HG03469 (cell line): ENCODE measurements around the gene TBC1D10A.

Experiments
- ATAC-seq: cut with Tn5 transposase; IDR thresholded peaks from one replicate; pipeline ENCODE4 v1.9.1; 2021; ENCODE audit warnings: mild to moderate bottlenecking, moderate library complexity, moderate number of reproducible peaks; ENCODE audit not compliant: unreplicated experiment

Gene TBC1D10A

DNA sequence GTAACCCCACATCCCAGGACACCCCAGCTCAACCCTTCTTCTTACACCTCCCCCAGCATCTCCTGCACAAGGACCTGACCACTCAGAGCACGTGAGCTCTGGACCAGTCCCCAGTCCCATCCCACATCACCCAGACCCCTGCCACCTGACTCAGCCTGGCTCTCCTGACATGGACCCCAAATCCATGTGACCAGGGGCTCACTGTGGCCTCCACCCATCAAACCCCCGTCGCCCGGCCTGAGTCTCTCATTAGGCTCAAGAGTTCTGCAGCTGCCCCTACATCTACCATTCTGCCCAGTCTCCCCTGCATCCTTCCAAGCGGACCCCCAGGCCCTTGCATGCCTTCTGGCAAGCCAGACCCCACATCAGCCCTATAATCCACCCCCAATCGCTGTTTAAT, 78.3 kb downstream of the TBC1D10A start:
- no peak for ATAC-seq

GRCh38 chr22:30247974-30248373, 78.8 kb downstream of the TBC1D10A start:
- no peak for ATAC-seq

GRCh38 chr22:30247561-30247960, 79.2 kb downstream of the TBC1D10A start:
- ATAC-seq = no peak

DNA sequence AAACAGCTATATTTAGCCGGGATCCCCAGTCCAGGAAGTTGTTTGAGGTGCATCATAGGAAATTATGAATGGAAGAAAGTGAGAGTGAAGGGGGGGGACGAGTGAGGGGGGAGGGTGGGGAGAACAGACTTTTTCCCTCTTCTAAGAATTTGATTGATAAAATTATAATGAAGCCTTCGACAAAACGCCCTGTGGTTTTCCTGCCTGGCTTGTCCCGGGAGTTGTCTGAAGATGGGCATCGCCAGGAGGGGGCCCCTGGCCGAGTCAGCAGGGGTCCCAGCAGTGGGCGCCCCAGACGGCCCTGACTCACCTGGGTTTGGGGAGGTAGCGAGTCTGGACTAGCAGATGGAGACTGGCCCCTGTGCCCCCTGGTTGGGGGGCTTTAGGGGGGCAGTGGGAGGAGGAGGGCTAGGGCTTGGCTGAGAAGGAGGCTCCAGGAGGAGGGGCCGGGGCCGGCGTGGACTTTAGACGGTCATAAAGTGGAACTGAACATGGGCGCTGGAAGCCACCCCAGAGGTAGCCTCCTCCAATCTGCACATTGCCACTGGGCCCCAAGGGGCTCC, 79.8 kb downstream of the TBC1D10A start:
- no peak for ATAC-seq

DNA sequence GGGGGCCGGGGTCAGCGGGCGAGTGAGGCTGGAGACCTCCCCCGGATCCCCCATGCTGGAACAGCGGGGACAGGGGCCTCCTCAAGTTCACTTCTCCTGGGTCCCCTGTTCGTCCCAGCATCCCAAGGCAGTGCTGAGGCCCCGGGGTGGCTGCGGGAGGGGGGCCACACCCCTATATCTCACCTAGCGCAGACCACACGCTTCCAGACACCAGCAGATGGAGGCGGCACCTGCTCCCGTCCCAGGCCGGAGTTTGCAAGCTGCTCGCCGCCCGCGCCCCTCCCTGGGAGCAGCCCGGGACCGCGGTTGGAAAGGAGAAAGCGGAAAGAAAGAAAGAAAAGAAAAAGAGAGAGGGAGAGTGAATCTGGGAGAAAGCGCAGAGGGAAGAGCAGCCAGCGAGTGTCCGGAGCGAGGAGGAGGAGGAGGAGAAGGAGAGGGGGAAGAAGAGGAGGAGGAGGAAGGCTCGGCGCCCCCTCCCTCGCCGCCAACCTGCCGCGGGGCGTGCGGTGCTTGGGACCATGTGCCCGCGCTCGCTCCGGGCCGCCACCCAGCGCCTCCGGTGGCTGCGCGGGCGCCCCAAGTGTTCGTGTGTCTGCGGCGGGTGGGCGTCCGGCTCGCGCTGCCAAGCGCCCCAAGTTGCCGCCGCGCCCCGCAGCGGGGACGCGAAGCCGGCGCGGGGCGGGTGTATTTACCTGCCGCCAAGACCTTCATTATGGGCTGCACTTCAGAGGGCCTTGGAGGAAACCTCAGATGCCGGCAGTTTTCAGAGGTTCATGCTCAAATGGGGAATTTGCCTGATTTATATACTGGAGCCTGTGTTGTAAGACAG, 80.5 kb downstream of the TBC1D10A start, which contains the start of gene LIF:
TSS of gene LIF (minus strand) at position 775 of the 829 bp plus-strand sequence. CDS start at position 711, 64 bp downstream.
- no peak for ATAC-seq

DNA sequence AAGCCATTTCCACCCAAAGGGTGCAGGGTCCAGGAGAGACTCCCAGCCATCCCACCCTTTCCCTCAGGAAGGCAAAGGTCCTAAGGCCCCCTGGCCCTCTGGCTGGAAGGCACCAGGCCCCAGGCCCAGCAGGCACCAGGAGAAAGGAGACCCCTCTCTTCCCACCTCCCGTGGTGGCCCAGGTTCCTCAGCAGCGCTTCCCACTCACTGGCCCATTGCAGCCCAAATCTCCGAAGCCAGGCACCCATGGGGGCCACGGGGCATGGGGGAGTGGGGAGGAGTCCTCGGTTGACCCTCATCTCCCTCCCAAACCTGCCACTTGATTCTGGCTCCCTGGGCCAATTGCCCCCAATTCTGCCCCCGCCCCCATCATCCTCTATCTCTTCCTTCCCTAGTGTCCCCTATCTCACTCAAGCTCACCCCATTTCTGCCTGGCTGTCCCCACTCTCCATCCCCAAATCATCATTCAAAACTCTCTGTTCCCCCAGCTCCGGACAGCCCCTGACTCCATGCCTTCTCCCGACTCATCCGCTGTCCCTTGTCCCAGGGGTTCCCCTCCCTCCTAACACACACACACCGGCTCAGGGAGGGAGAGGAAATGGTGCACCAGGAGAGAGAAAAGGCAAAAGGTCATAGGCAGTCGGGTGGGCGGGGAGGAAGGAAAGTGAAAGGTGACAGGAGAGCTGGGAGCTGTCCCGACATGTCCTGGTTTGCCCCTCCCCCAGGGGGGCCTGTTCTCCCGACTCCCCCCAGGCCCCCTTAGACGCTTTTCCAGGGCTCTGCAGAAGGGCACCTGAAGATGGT, 81.4 kb downstream of the TBC1D10A start:
- no peak for ATAC-seq

DNA sequence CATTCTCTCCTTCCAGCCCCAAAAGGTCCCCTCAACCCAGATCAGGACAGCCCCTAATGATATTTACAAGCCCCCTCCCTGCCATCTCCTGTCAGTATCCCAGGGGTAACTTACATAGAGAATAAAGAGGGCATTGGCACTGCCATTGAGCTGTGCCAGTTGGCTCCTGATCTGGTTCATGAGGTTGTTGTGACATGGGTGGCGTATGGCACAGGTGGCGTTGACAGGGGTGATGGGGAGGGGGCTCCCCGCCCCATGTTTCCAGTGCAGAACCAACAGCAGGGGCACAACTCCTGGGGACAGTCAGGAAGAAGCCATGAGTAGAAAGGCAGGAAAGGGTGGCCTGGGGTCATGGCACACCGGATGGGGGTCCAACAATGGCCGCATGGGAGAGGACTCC, 82.1 kb downstream of the TBC1D10A start:
- ATAC-seq = no peak

DNA sequence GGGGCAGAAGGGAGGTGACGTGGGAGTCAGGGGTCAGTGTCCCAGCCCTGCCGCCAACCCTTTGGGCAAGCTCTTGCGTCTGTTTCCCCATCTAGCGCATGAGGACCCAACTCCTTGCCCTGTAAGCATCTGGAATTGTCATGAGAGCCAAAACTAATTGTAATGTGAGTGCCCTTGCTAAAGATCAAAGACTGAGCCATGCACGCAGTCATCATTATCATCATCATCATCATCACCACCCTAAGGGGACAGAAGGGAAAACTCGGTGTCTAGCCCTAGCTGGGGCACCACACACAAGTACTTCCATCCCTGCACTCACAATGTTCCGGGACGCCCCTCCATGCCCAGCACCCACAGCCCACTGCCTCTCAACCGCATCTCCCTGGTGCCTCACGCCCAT, 82.7 kb downstream of the TBC1D10A start:
- no peak for ATAC-seq

- ATAC-seq = no peak
Observed at GRCh38 chr22:30243661-30244060, 83.1 kb downstream of the TBC1D10A start.
